K562 (cell line): ENCODE results near the gene MTFR2. TPM values are rescaled to one million over a fixed set of nuclear protein-coding genes. Genes with fewer than 3 reads are reported as not detected.
A peak's percentile ranks its signal among the peaks of the same experiment; 100 is the strongest.

Experiments used
- ADNP ChIP-seq: fragments of 200-800 bp; sonication (Bioruptor generic); IDR thresholded peaks from 2 replicates; pipeline ENCODE4 v1.6.1; 2016; ENCODE audit warnings: missing genetic modification characterization, missing compliant biosample characterization
- ATF7 ChIP-seq: fragments of 450-650 bp; IDR thresholded peaks from 2 replicates; pipeline ENCODE4 v1.7.1; 2014; ENCODE audit warnings: mild to moderate bottlenecking, moderate library complexity
- DLX4 ChIP-seq: fragments of 250-450 bp; sonication (Bioruptor Pico); IDR thresholded peaks from 2 replicates; pipeline ENCODE4 v1.6.1; 2021; ENCODE audit warnings: mild to moderate bottlenecking
- ETV1 ChIP-seq: fragments of 450-650 bp; conservative IDR thresholded peaks from 2 replicates; pipeline ENCODE4 v1.6.1; 2016; ENCODE audit warnings: missing genetic modification characterization, control low read depth, low read depth, missing compliant biosample characterization
- FOXM1 ChIP-seq, 2 experiments: fragments of 450-650 bp in 1 of 2; sonication (generic) in 1 of 2; formaldehyde crosslinking in 1 of 2; IDR thresholded peaks; 2 replicates each; pipeline versions ENCODE4 v1.6.1 to v1.9.0; 2017 to 2022; ENCODE audit warnings: low read depth in 2 of 2, mild to moderate bottlenecking in 2 of 2, missing genetic modification reagents in 1 of 2, moderate library complexity in 1 of 2
- ILF3 ChIP-seq: fragments of 450-650 bp; IDR thresholded peaks from 2 replicates; pipeline ENCODE4 v1.6.1; 2018; ENCODE audit warnings: antibody characterized with exemption, mild to moderate bottlenecking, moderate library complexity, borderline replicate concordance
- KHSRP ChIP-seq: fragments of 450-650 bp; IDR thresholded peaks from 2 replicates; pipeline ENCODE4 v1.6.1; 2017
- MXI1 ChIP-seq: IDR thresholded peaks from 2 replicates; pipeline ENCODE4 v1.6.1; 2011; ENCODE audit warnings: low read depth, mild to moderate bottlenecking, improper control_type of control experiment, low read length
- NFXL1 ChIP-seq: fragments of 450-650 bp; formaldehyde crosslinking; IDR thresholded peaks from 2 replicates; pipeline ENCODE4 v1.4.0; 2021; ENCODE audit warnings: mild to moderate bottlenecking
- NR0B1 ChIP-seq: fragments of 450-650 bp; IDR thresholded peaks from one replicate; pipeline ENCODE4 v1.6.1; 2018; ENCODE audit warnings: mild to moderate bottlenecking, moderate library complexity; ENCODE audit not compliant: partially characterized antibody
- ZBTB33 ChIP-seq: sonication (generic); formaldehyde crosslinking; IDR thresholded peaks from 2 replicates; pipeline ENCODE4 v1.8.1; 2023; ENCODE audit warnings: mild to moderate bottlenecking, missing genetic modification reagents
- ZBTB5 ChIP-seq: fragments of 450-650 bp; IDR thresholded peaks from 2 replicates; pipeline ENCODE4 v1.6.1; 2017; ENCODE audit warnings: antibody characterized with exemption
- ZMIZ1 ChIP-seq, 2 experiments: fragments of 150-350 bp in 1 of 2; IDR thresholded peaks; 2 replicates each; pipeline ENCODE4 v1.6.1; 2012 to 2016; ENCODE audit warnings: low read depth in 2 of 2, low read length in 2 of 2, mild to moderate bottlenecking in 1 of 2, moderate library complexity in 1 of 2
- ZNF639 ChIP-seq, 2 experiments: fragments of 200-800 bp in 1 of 2; sonication (Bioruptor generic) in 1 of 2; sonication (generic) in 1 of 2; formaldehyde crosslinking in 1 of 2; IDR thresholded peaks in 1 of 2; conservative IDR thresholded peaks in 1 of 2; 2 replicates each; pipeline versions ENCODE4 v1.5.0 to v1.6.1; 2016 to 2020; ENCODE audit warnings: missing compliant biosample characterization in 1 of 2, missing genetic modification characterization in 1 of 2, missing genetic modification reagents in 1 of 2
- polyA plus RNA-seq, 8 experiments: library from polyadenylated mRNA; depleted of rRNA in 4 of 8; stranded (reverse) in 5 of 8; unstranded in 3 of 8; fragments of >200 nt; fragmentation: Nextera tagmentation in 2 of 8; fragmentation: Illumina TruSeq in 1 of 8; extraction: Ambion mirVana in 2 of 8; extraction: Trizol in 1 of 8; gene quantifications; 2 replicates each; pipeline versions ENCODE4 v1.2.1 to v1.2.3, GENCODE V29; 2011 to 2014; ENCODE audit warnings: inconsistent platforms in 1 of 8, missing spikeins in 1 of 8
- total RNA-seq, 7 experiments: library from RNA; depleted of rRNA in 6 of 7; stranded (reverse); fragments of >200 nt in 6 of 7; fragmentation: Illumina TruSeq in 2 of 7; extraction: Trizol in 2 of 7; gene quantifications; 2 replicates each; pipeline versions ENCODE4 v1.2.1 to v1.2.3, GENCODE V29; 2011 to 2021; ENCODE audit warnings: low replicate concordance in 1 of 7

MTFR2 gene
- total and polyA plus RNA-seq, 9 of the 15 experiments (the other 6 are each of a cell fraction or from before 2014, with no cell fraction given) = 10.1 to 63.3 (median 45.9) TPM

- TF ChIP-seq FOXM1 (IDR thresholded peaks at IDR 0.05; ENCODE audit: low read depth) (no peak), FOXM1 (CRISPR knock-in tag; IDR thresholded peaks at IDR 0.05; ENCODE audit: low read depth) (no peak), NFXL1 (CRISPR knock-in tag) (no peak), KHSRP (no peak), ATF7 (no peak), ETV1 (tag) (no peak), ZMIZ1 (IDR thresholded peaks at IDR 0.05; ENCODE audit: low read depth in 2 of 2, low read length in 2 of 2) (no peak), ZBTB5 (no peak), DLX4 (CRISPR knock-in tag) (no peak), NR0B1 (no peak), ADNP (no peak), ZNF639 (CRISPR knock-in tag; conservative IDR thresholded peaks at IDR 0.05 in 1 of 2, IDR thresholded peaks at IDR 0.05 in 1 of 2) (no peak), ILF3 (no peak), MXI1 (peak; percentile 87), ZBTB33 (0 out of 2 replicates have a peak, but pooled peaks have one; percentile 1)
These were observed 38.6 kb upstream of the MTFR2 start (continued) for GRCh38 chr6:136288566-136289326.
